T-helper 17 cell (primary cell): ENCODE results near the gene ASCL5. TPM values are rescaled to one million over a fixed set of nuclear protein-coding genes. Genes with fewer than 3 reads are reported as not detected.

Experiments
- ATAC-seq: fragments of 150-1000 bp; cut with Tn5 transposase; 2 replicates; pipeline ENCODE4 v1.10.0; 2021; ENCODE audit warnings: mild to moderate bottlenecking, moderate library complexity
- DNase-seq, 3 donors: peaks; one replicate each; pipeline versions ENCODE4 v3.0.0 to v3.0.0-alpha.2; 2020 to 2021
- H3K9me3 ChIP-seq: one replicate; pipeline ENCODE4 v1.7.0; 2013; ENCODE audit warnings: low read length, mild to moderate bottlenecking; ENCODE audit not compliant: control insufficient read depth, poor library complexity, severe bottlenecking
- H3K27ac Mint-ChIP-seq: one replicate; pipeline ENCODE4 v1.8.0; 2022; ENCODE audit warnings: mild to moderate bottlenecking, moderate library complexity, mixed read lengths
- H3K27me3 Mint-ChIP-seq: one replicate; pipeline ENCODE4 v1.8.0; 2022; ENCODE audit warnings: mixed read lengths
- H3K36me3 Mint-ChIP-seq: one replicate; pipeline ENCODE4 v1.8.0; 2022; ENCODE audit warnings: low read depth, mixed read lengths
- H3K4me1 Mint-ChIP-seq: one replicate; pipeline ENCODE4 v1.8.0; 2022; ENCODE audit warnings: mild to moderate bottlenecking, mixed read lengths
- H3K4me3 Mint-ChIP-seq: one replicate; pipeline ENCODE4 v1.8.0; 2022; ENCODE audit warnings: mild to moderate bottlenecking, moderate library complexity, mixed read lengths
- total RNA-seq, 4 donors: library from RNA in 2 of 4; stranded (reverse) in 2 of 4; gene quantifications; one replicate each; pipeline ENCODE4 v1.2.3 and lab custom pipeline; 2022 to 2026

Gene ASCL5
- total RNA-seq, 2 donors from 2014 or later: 0.27 TPM; not detected in 1

DNA sequence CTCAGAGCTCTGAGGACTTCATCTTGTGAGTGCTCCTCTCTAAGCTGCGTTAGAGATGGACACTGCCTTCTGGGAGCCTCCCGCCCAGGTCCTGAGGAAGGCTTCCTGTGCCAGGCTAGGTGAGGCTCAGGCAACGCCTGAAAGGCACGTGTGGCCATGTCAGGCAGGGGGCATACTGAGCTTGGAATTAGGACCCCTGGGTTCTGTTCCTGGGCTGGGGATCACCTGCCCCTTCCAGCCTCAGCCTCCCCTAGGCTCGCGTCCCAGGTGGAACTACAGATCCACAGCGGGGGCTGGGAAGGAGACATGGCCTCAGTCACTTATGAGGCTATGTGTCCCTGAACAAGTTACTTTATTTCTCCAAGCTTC, 10.0 kb upstream of the ASCL5 start:
- DNase-seq: no peak
- peaks cover 6% of the 10 kb centered on the region for H3K36me3 Mint-ChIP-seq

DNA sequence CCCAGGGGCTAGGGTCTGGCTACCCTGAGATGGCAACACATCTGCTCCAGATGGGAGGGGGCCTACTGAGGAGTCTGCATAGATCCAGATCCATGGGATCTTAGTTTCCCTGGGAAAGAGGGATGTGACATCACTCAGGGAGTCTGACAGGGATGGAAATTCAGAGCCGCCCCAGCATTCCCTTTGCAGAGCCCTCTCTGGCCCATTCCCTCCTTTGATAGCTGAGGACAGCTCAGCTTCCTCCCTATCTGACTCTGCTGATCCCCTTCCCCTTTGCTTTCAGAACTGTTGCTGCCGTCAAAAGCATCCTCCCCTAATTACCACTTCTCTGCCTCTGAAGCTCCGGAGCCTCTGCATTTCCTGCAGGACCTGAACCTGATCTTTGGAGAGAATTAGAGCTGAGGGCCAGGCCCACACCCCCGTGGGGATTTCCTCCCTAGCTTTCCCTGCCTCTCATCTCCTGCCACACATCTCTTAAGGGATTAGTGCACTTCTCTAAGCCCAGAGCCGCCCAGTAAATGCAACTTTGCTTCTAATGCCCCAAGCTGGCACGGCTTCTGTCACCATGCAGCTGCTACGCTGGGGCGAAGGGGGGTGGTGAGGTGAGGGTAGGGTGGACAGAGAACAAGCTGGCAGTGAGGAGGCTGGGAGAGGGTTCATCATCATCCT, 9.5 kb upstream of the ASCL5 start:
- Mint-ChIP-seq H3K27ac (no peak overlapping the region), H3K4me3 (no peak overlapping the region), H3K4me1 (peaks cover 3% of the 10 kb centered on the region), H3K27me3 (no peaks in the 10 kb centered on the region), H3K36me3 (peaks cover 6% of the 10 kb centered on the region)
- DNase-seq (no peak), ATAC-seq (no peak)
- H3K9me3 ChIP-seq: no peaks in the 10 kb centered on the region

More for the DNA sequence above, 10.0 kb upstream of the ASCL5 start:
- H3K9me3 ChIP-seq: no peaks in the 10 kb centered on the region
- Mint-ChIP-seq H3K4me1 (peaks cover 3% of the 10 kb centered on the region), H3K27me3 (no peaks in the 10 kb centered on the region), H3K4me3 (no peak overlapping the region), H3K27ac (no peak overlapping the region)
- no peak for ATAC-seq

- DNase-seq: no peak
- H3K27ac Mint-ChIP-seq: peak overlapping the region; percentile 83
- peaks cover 2% of the 10 kb centered on the region for H3K27me3 Mint-ChIP-seq
- H3K4me3 Mint-ChIP-seq: no peak overlapping the region
- peaks cover 3% of the 10 kb centered on the region for H3K36me3 Mint-ChIP-seq
- no peaks in the 10 kb centered on the region for H3K4me1 Mint-ChIP-seq
- no peak for ATAC-seq
- no peaks in the 10 kb centered on the region for H3K9me3 ChIP-seq
Measured at GRCh38 chr1:201134405-201134804, 7.4 kb upstream of the ASCL5 start.

DNA sequence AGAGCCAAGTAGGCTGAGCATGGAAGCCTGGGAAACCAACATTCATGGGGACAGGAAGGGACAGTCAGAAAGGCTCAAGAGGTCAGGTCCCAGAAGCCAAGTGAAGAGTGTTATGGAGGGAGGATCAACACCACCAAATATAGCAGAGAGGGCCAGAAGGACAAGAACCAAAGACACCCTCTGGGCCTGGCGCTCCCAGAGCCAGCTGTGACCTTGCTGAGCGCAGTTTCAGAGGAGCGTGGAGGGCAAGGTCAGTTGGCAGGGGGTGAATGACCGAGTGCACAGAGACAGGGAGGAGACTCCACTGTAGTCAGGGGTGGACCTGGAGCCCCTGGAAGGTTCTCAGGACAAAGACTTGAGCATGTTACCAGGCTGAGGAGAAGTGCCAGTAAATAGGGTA, 4.4 kb upstream of the ASCL5 start:
- no peak overlapping the region for H3K4me3 Mint-ChIP-seq
- peaks cover 2% of the 10 kb centered on the region for H3K4me1 Mint-ChIP-seq
- H3K27me3 Mint-ChIP-seq: peaks cover 14% of the 10 kb centered on the region
- DNase-seq (no peak), ATAC-seq (no peak)
- peaks cover 3% of the 10 kb centered on the region for H3K36me3 Mint-ChIP-seq
- H3K27ac Mint-ChIP-seq: no peak overlapping the region
- H3K9me3 ChIP-seq: no peaks in the 10 kb centered on the region

DNA sequence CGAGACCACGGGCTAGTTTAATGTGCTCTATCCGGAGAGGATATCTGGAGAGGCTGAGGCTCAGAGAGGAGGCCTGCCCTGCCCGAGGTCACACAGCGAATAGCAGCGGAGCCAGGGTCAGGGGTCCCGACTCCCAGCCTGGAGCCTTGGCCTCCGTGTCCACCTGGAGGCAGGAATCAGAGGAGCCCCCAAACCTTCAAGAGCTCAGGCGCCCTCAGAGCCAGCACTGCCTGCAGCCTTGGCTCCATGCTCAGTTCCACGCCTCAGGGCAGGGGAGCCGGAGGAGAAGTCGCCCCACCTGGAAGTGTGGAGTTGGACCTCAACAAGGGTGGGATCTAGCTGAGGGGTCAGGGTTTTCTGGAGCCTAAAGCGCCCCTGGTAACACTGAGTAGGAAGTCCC, 2.0 kb upstream of the ASCL5 start:
- DNase-seq: no peak
- peaks cover 5% of the 10 kb centered on the region for H3K36me3 Mint-ChIP-seq
- H3K27me3 Mint-ChIP-seq: peaks cover 38% of the 10 kb centered on the region
- no peak for ATAC-seq
- H3K27ac Mint-ChIP-seq: no peak overlapping the region
- no peak overlapping the region for H3K4me3 Mint-ChIP-seq
- peaks cover 2% of the 10 kb centered on the region for H3K4me1 Mint-ChIP-seq
- H3K9me3 ChIP-seq: no peaks in the 10 kb centered on the region

GRCh38 chr1:201128476-201128875, 1.5 kb upstream of the ASCL5 start:
- H3K36me3 Mint-ChIP-seq: peaks cover 5% of the 10 kb centered on the region
- no peak overlapping the region for H3K27ac Mint-ChIP-seq
- H3K4me3 Mint-ChIP-seq: no peak overlapping the region
- peaks cover 43% of the 10 kb centered on the region for H3K27me3 Mint-ChIP-seq
- H3K4me1 Mint-ChIP-seq: peaks cover 2% of the 10 kb centered on the region
- H3K9me3 ChIP-seq: no peaks in the 10 kb centered on the region
- DNase-seq (no peak), ATAC-seq (no peak)

GRCh38 chr1:201127755-201128455, 921 bp upstream of the ASCL5 start:
- DNase-seq (no peak), ATAC-seq (no peak)
- Mint-ChIP-seq H3K4me3 (no peak overlapping the region), H3K36me3 (peaks cover 5% of the 10 kb centered on the region), H3K27ac (no peak overlapping the region), H3K4me1 (peaks cover 2% of the 10 kb centered on the region), H3K27me3 (peaks cover 45% of the 10 kb centered on the region)
- H3K9me3 ChIP-seq: no peaks in the 10 kb centered on the region

GRCh38 chr1:201126463-201126831, 537 bp downstream of the ASCL5 start:
- no peaks in the 10 kb centered on the region for H3K9me3 ChIP-seq
- Mint-ChIP-seq H3K27ac (no peak overlapping the region), H3K4me1 (peaks cover 2% of the 10 kb centered on the region), H3K4me3 (no peak overlapping the region), H3K27me3 (peaks cover 51% of the 10 kb centered on the region), H3K36me3 (peaks cover 5% of the 10 kb centered on the region)
- ATAC-seq (no peak), DNase-seq (no peak)

DNA sequence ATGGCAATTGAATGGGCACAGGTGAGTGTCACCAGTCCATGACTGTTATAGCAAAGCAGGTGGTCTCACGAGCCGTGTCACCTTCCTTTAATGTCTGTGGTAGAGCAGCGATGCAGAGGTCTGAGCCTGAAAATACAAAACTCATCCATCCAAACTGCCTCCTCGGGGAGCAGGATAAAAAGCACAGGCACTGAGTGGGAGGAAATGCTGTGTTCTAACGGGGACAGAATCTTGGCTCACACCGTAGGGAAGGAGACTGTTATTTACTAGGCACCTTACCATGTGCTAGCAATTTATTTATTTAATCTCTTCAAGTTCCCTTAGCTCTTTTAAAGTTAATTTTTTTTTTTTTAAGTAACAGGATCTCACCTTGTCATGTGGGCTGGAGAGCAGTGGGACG, 1.2 kb downstream of the ASCL5 start:
- peaks cover 51% of the 10 kb centered on the region for H3K27me3 Mint-ChIP-seq
- H3K27ac Mint-ChIP-seq: no peak overlapping the region
- no peak overlapping the region for H3K4me3 Mint-ChIP-seq
- no peaks in the 10 kb centered on the region for H3K9me3 ChIP-seq
- H3K4me1 Mint-ChIP-seq: peaks cover 2% of the 10 kb centered on the region
- no peak for ATAC-seq
- DNase-seq: no peak
- peaks cover 5% of the 10 kb centered on the region for H3K36me3 Mint-ChIP-seq

GRCh38 chr1:201125019-201125418, 2.0 kb downstream of the ASCL5 start:
- Mint-ChIP-seq H3K4me1 (peaks cover 2% of the 10 kb centered on the region), H3K36me3 (peaks cover 5% of the 10 kb centered on the region), H3K27ac (no peak overlapping the region), H3K27me3 (peaks cover 51% of the 10 kb centered on the region), H3K4me3 (no peak overlapping the region)
- H3K9me3 ChIP-seq: no peaks in the 10 kb centered on the region
- ATAC-seq (no peak), DNase-seq (no peak)

DNA sequence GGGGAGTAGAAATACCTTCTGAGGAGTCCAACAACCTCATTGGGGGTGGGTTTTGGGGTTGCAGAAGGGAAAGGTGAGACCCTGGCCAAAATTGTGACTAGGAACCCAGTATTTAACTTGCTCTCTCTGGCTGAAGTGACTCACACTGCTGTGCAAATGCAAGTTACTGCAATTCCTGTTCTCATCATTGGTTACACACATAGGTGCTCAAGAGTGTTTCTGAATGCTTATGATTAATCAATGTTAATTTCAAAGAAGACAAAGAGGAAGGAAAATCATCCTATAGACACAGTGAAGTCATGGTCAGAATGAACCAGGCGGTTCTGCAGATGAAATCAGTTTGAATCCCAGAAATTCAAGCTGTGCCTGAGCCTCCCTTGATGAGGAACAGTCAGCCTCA, 3.1 kb downstream of the ASCL5 start:
- Mint-ChIP-seq H3K4me3 (no peak overlapping the region), H3K4me1 (peaks cover 2% of the 10 kb centered on the region), H3K36me3 (peaks cover 5% of the 10 kb centered on the region), H3K27me3 (peaks cover 44% of the 10 kb centered on the region), H3K27ac (no peak overlapping the region)
- no peak for DNase-seq
- ATAC-seq: no peak
- no peaks in the 10 kb centered on the region for H3K9me3 ChIP-seq

DNA sequence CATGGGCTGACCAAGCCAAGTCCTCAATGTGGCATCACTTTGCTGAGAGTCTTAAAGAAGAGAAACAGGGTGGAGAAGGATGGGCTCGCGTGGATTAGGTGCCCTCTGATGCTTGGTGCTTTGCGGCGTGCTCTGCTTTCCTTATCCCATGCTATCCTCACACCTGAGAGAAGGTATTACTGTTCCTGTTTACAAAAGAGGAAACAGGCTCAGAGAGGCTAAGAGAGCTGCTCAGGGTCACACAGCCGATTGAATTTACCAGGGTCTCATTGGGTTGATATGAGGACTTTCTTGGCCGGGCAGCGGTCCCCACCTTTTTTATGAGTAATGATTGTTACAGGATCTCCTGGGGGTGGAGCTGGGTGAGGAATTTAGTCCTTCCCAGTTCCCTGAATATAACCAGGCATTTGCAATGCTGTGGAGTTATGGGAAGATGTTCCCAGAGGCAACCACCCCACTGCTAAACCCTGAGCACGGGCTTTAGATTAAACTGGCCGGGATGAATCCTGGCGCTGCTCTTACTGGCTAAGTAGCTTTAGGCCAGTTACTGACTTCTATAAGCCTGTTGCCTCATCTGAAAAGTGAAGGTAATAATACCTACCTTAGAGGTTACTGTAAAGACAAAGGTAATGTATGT, 4.5 kb downstream of the ASCL5 start:
- Mint-ChIP-seq H3K27ac (no peak overlapping the region), H3K27me3 (peaks cover 37% of the 10 kb centered on the region), H3K36me3 (peaks cover 5% of the 10 kb centered on the region), H3K4me3 (no peak overlapping the region), H3K4me1 (peaks cover 2% of the 10 kb centered on the region)
- DNase-seq (no peak), ATAC-seq (no peak)
- no peaks in the 10 kb centered on the region for H3K9me3 ChIP-seq

GRCh38 chr1:201119206-201120197, 7.5 kb downstream of the ASCL5 start:
- Mint-ChIP-seq H3K27ac (no peak overlapping the region), H3K36me3 (no peaks in the 10 kb centered on the region), H3K27me3 (peaks cover 19% of the 10 kb centered on the region), H3K4me3 (no peak overlapping the region), H3K4me1 (peaks cover 5% of the 10 kb centered on the region)
- DNase-seq (peak; percentile 27 to 43 (median 28)), ATAC-seq (peak; percentile 47)
- no peaks in the 10 kb centered on the region for H3K9me3 ChIP-seq
